MCF 10A (cell line): ENCODE data around the gene PXDC1. TPM values are rescaled to one million over a fixed set of nuclear protein-coding genes. Genes with fewer than 3 reads are reported as not detected.

ENCODE experiments used
- BruUV-seq: library from RNA; stranded (reverse); fragments of 400-500 nt; replicated peaks from 2 replicates; lab custom pipeline; 2021; lab: Mats Ljungman, UMichigan
- CTCF ChIA-PET: fragments of 300-600 bp; sonication (Branson Sonifier 250); formaldehyde crosslinking; extraction: SDS; loops from one replicate; lab custom pipeline; 2021; ENCODE audit warnings: antibody characterized with exemption, inconsistent platforms; lab: Yijun Ruan, JAX
- POLR2A ChIA-PET: fragments of 300-600, 350-650 bp; sonication (Branson Sonifier 250); formaldehyde crosslinking; extraction: SDS; loops from one replicate; lab custom pipeline; 2020; ENCODE audit warnings: antibody characterized with exemption, inconsistent platforms; lab: Yijun Ruan, JAX
- DNase-seq: peaks from one replicate; pipeline ENCODE4 v3.0.0-alpha.2; 2018; ENCODE audit not compliant: unreplicated experiment
- H3K27ac Mint-ChIP-seq: one replicate; pipeline ENCODE4 v1.8.0; 2022; ENCODE audit warnings: mild to moderate bottlenecking, low read depth, mixed read lengths; ENCODE audit not compliant: unreplicated experiment
- H3K27me3 Mint-ChIP-seq: one replicate; pipeline ENCODE4 v1.8.0; 2022; ENCODE audit warnings: mixed read lengths; ENCODE audit not compliant: insufficient read depth, unreplicated experiment
- H3K36me3 Mint-ChIP-seq: one replicate; pipeline ENCODE4 v1.8.0; 2022; ENCODE audit warnings: mild to moderate bottlenecking, moderate library complexity, mixed read lengths; ENCODE audit not compliant: insufficient read depth, unreplicated experiment
- H3K4me1 Mint-ChIP-seq: one replicate; pipeline ENCODE4 v1.8.0; 2022; ENCODE audit warnings: mixed read lengths; ENCODE audit not compliant: insufficient read depth, unreplicated experiment
- H3K4me3 Mint-ChIP-seq: one replicate; pipeline ENCODE4 v1.8.0; 2022; ENCODE audit warnings: mild to moderate bottlenecking, moderate library complexity, mixed read lengths; ENCODE audit not compliant: unreplicated experiment
- H3K9me3 Mint-ChIP-seq: one replicate; pipeline ENCODE4 v1.8.0; 2022; ENCODE audit warnings: mixed read lengths; ENCODE audit not compliant: unreplicated experiment
- CTCF ChIP-seq: fragments of 200-600 bp; IDR thresholded peaks from one replicate; pipeline ENCODE4 v1.8.0; 2022; ENCODE audit warnings: antibody characterized with exemption, mild to moderate bottlenecking; ENCODE audit not compliant: unreplicated experiment
- intact Hi-C: fragments of 100-400 bp; cut with micrococcal nuclease; formaldehyde crosslinking; loops from 2 replicates; pipeline ENCODE4 v1.14.1; 2022
- total RNA-seq: library from RNA; stranded (reverse); gene quantifications from 2 replicates; pipeline ENCODE4 v1.2.3, GENCODE V29; 2022

The PXDC1 gene
- total RNA-seq, 1 experiment from 2014 or later, result 48.1 TPM

DNA sequence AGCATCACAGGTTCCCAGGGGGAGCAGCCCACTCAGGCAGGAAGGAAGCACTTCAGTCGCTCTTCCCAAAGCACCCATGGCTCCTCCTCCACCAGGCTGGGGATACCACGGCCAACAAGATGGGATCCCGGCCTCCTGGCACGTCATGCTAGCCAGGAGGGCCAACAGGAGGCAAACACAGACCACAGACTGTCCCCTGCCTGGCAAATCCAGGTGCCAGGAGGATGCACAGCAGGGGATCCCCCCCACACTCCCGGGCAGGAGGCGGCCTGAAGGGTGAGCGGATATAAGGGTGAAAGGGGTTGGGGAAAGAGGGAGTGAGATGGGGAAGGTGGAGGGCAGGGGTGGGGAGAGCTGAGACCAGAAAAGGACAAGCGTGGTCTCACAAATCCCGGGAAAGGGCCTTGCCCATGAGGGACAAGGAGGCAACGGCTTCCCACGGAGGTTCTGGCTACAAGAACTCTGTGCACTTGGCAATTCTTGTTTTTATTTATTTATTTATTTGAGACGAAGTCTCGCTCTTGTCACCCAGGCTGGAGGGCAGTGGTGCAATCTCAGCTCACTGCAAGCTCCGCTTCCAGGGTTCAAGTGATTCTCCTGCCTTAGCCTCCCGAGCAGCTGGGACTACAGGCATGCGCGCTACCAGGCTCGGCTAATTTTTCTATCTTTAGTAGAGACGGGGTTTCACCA lies 7.2 kb downstream of the PXDC1 start:
- intact Hi-C loops, result no loop called here
- Mint-ChIP-seq H3K36me3 (no peaks in the 10 kb centered on the region), H3K27me3 (no peaks in the 10 kb centered on the region), H3K9me3 (no peaks in the 10 kb centered on the region), H3K27ac (peak overlapping the region; percentile 13), H3K4me3 (no peak overlapping the region), H3K4me1 (peaks cover 45% of the 10 kb centered on the region)
- POLR2A ChIA-PET, result interaction anchor here (1.4 kb wide), 1 partner anchor 104 kb away, joined by 4 read pairs; no protein-coding TSS in a partner anchor
- no peak for DNase-seq
- BruUV-seq, result no TSS peak
- TF ChIP-seq CTCF, result no peak
- CTCF ChIA-PET, result interaction anchor here (0.6 to 4.5 kb wide), 11 partner anchors 82 to 234 kb away, joined by 3 to 41 read pairs (median 9); partner anchors contain the start of gene FAM50B

- ChIA-PET CTCF (interaction anchor here (0.5 to 4.5 kb wide), 22 partner anchors 65 to 521 kb away, joined by 3 to 41 read pairs (median 4); partner anchors contain the start of gene FAM50B), POLR2A (interaction anchor here (0.6 to 1.1 kb wide), 3 partner anchors 83 to 929 kb away, joined by 3 read pairs; no protein-coding TSS in a partner anchor)
- H3K4me1 Mint-ChIP-seq, result peaks cover 39% of the 10 kb centered on the region
- H3K9me3 Mint-ChIP-seq, result no peaks in the 10 kb centered on the region
- no peak for TF ChIP-seq CTCF
- intact Hi-C loops, result loop anchor here (1.0 to 2.0 kb wide), 2 partner anchors 144 to 235 kb away; no protein-coding TSS in a partner anchor
- no peak for DNase-seq
- H3K4me3 Mint-ChIP-seq, result no peak overlapping the region
- peak overlapping the region; percentile 13 for H3K27ac Mint-ChIP-seq
- peaks cover 4% of the 10 kb centered on the region for H3K36me3 Mint-ChIP-seq
- no peaks in the 10 kb centered on the region for H3K27me3 Mint-ChIP-seq
- no TSS peak for BruUV-seq
These were observed 8.0 kb downstream of the PXDC1 start for GRCh38 chr6:3743541-3743940.

GRCh38 chr6:3742426-3743344 lies 8.8 kb downstream of the PXDC1 start:
- POLR2A ChIA-PET, result interaction anchor here (0.6 to 1.6 kb wide), 8 partner anchors 84 to 930 kb away, joined by 3 to 7 read pairs (median 3); partner anchors contain the start of gene FAM50B
- peaks cover 31% of the 10 kb centered on the region for H3K4me1 Mint-ChIP-seq
- BruUV-seq, result no TSS peak
- no peaks in the 10 kb centered on the region for H3K9me3 Mint-ChIP-seq
- DNase-seq, result peak; percentile 79
- intact Hi-C loops, result loop anchor here (1.0 to 2.0 kb wide), 4 partner anchors 145 to 266 kb away; no protein-coding TSS in a partner anchor
- CTCF ChIA-PET, result interaction anchor here (0.5 to 4.5 kb wide), 30 partner anchors 14 to 1672 kb away, joined by 3 to 41 read pairs (median 4); partner anchors contain the start of gene FAM50B
- peak; percentile 92 for TF ChIP-seq CTCF
- peak overlapping the region; percentile 52 for H3K27ac Mint-ChIP-seq
- H3K36me3 Mint-ChIP-seq, result peaks cover 13% of the 10 kb centered on the region
- no peaks in the 10 kb centered on the region for H3K27me3 Mint-ChIP-seq
- H3K4me3 Mint-ChIP-seq, result no peak overlapping the region
